ENCODE data around the gene CCDC134. TPM values are rescaled to one million over a fixed set of nuclear protein-coding genes. Genes with fewer than 3 reads are reported as not detected.

Gene CCDC134
- total and polyA plus RNA-seq, 2 of the 13 experiments (the other 11 are each of a cell fraction or from before 2014, with no cell fraction given) = 4.8 to 17.4 TPM

GRCh38 chr22:41805639-41806038, 5.2 kb downstream of the CCDC134 start:
- Histone ChIP-seq H3K4me1 (ENCODE audit: insufficient read depth, low read length) (peaks cover 24% of the 10 kb centered on the region), H3K4me2 (ENCODE audit: low read depth, low read length) (no peak overlapping the region), H3K27me3 (ENCODE audit: control insufficient read depth in 1 of 2, insufficient read depth in 2 of 2, low read length in 2 of 2) (no peaks in the 10 kb centered on the region; a peak in 1 of 5 replicates), H3K9me3 (ENCODE audit: low read length) (no peaks in the 10 kb centered on the region), H4K20me1 (ENCODE audit: insufficient read depth, low read length) (no peaks in the 10 kb centered on the region), H2AFZ (ENCODE audit: low read length) (no peak overlapping the region), H3K27ac (ENCODE audit: extremely low read length, insufficient read depth, low read length) (no peak overlapping the region), H3K9ac (ENCODE audit: insufficient read depth, low read depth, low read length) (no peak overlapping the region), H3K4me3 (replicated peaks in 1 of 3; ENCODE audit: insufficient read depth in 1 of 3, low read depth in 2 of 3, low read length in 3 of 3) (no peak overlapping the region), H3K36me3 (replicated peaks in 1 of 2; ENCODE audit: control insufficient read depth in 1 of 2, insufficient read depth in 2 of 2, low read length in 2 of 2) (peaks cover 0 to 1% of the 10 kb centered on the region in 2 experiments; a peak in 3 of 5 replicates), H3K79me2 (ENCODE audit: insufficient read depth, low read length) (peaks cover 35% of the 10 kb centered on the region)
- ChIA-PET POLR2A (no interaction called here), CTCF (ENCODE audit: low intra/inter-chr PET ratio, low total read pairs) (no interaction called here)
- FAIRE-seq (peak; percentile 49), ATAC-seq (no peak), DNase-seq (ENCODE audit: low spot score) (no peak)
- no peak for TF ChIP-seq ZFP37 (CRISPR knock-in tag; IDR thresholded peaks at IDR 0.05; ENCODE audit: borderline replicate concordance)
- no peak for TF ChIP-seq ZNF136 (CRISPR knock-in tag; IDR thresholded peaks at IDR 0.05; ENCODE audit: low read depth)
- no peak for TF ChIP-seq FLYWCH1 (CRISPR knock-in tag; IDR thresholded peaks at IDR 0.05)
- TF ChIP-seq ZBTB43 (CRISPR knock-in tag; conservative IDR thresholded peaks at IDR 0.05) = no peak
- no peak for TF ChIP-seq ZNF773 (CRISPR knock-in tag; IDR thresholded peaks at IDR 0.05; ENCODE audit: borderline replicate concordance)
- TF ChIP-seq ZKSCAN1 (IDR thresholded peaks at IDR 0.05; ENCODE audit: low read length) = no peak
- TF ChIP-seq NAIF1 (CRISPR knock-in tag; IDR thresholded peaks at IDR 0.05; ENCODE audit: borderline replicate concordance) = no peak
- TF ChIP-seq ZBTB21 (CRISPR knock-in tag; IDR thresholded peaks at IDR 0.05) = no peak
- no peak for TF ChIP-seq BHLHE40 (IDR thresholded peaks at IDR 0.05; ENCODE audit: low read length)
- TF ChIP-seq KLF13 (CRISPR knock-in tag; IDR thresholded peaks at IDR 0.05) = no peak
- TF ChIP-seq ZNF616 (CRISPR knock-in tag; IDR thresholded peaks at IDR 0.05; ENCODE audit: low read depth) = no peak
- TF ChIP-seq HNF4G (IDR thresholded peaks at IDR 0.05; ENCODE audit: borderline replicate concordance, low read depth, low read length) = no peak
- TF ChIP-seq HNF4G (CRISPR knock-in tag; IDR thresholded peaks at IDR 0.05; ENCODE audit: borderline replicate concordance, low read depth) = no peak
- no peak for TF ChIP-seq PCBP1 (IDR thresholded peaks at IDR 0.05; ENCODE audit: borderline replicate concordance, low read depth, low read length)
- no peak for TF ChIP-seq ZNF20 (CRISPR knock-in tag; IDR thresholded peaks at IDR 0.05)
- intact Hi-C loops (cut with micrococcal nuclease; ENCODE audit: unreplicated experiment) = no loop called here
- BruUV-seq (replicated peaks) = no TSS peak
- in situ Hi-C loops (cut with HindIII; ENCODE audit: extremely low pct_ligation_motif_present, low pct_unique_long_range_greater_than_20kb) = no loop called here
